GM21825 (cell line): Measurements from ENCODE around the gene USP25.

Experiments used
- ATAC-seq: cut with Tn5 transposase; IDR thresholded peaks from one replicate; pipeline ENCODE4 v1.9.1; 2021; ENCODE audit warnings: mild to moderate bottlenecking, moderate library complexity; ENCODE audit not compliant: unreplicated experiment

Gene USP25, protein sequence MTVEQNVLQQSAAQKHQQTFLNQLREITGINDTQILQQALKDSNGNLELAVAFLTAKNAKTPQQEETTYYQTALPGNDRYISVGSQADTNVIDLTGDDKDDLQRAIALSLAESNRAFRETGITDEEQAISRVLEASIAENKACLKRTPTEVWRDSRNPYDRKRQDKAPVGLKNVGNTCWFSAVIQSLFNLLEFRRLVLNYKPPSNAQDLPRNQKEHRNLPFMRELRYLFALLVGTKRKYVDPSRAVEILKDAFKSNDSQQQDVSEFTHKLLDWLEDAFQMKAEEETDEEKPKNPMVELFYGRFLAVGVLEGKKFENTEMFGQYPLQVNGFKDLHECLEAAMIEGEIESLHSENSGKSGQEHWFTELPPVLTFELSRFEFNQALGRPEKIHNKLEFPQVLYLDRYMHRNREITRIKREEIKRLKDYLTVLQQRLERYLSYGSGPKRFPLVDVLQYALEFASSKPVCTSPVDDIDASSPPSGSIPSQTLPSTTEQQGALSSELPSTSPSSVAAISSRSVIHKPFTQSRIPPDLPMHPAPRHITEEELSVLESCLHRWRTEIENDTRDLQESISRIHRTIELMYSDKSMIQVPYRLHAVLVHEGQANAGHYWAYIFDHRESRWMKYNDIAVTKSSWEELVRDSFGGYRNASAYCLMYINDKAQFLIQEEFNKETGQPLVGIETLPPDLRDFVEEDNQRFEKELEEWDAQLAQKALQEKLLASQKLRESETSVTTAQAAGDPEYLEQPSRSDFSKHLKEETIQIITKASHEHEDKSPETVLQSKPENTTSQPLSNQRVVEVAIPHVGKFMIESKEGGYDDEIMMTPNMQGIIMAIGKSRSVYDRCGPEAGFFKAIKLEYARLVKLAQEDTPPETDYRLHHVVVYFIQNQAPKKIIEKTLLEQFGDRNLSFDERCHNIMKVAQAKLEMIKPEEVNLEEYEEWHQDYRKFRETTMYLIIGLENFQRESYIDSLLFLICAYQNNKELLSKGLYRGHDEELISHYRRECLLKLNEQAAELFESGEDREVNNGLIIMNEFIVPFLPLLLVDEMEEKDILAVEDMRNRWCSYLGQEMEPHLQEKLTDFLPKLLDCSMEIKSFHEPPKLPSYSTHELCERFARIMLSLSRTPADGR

GRCh38 chr21:15729674-15730483 lies at the start of gene USP25:
TSS of gene USP25 (plus strand) at chr21:15729982. CDS start at chr21:15730394, 412 bp downstream.
- peak; percentile 80 for ATAC-seq

- ATAC-seq: no peak
Measured at GRCh38 chr21:15682186-15682895, 47.4 kb upstream of the USP25 start.

GRCh38 chr21:15682977-15683376 lies 46.8 kb upstream of the USP25 start:
- ATAC-seq: no peak

DNA sequence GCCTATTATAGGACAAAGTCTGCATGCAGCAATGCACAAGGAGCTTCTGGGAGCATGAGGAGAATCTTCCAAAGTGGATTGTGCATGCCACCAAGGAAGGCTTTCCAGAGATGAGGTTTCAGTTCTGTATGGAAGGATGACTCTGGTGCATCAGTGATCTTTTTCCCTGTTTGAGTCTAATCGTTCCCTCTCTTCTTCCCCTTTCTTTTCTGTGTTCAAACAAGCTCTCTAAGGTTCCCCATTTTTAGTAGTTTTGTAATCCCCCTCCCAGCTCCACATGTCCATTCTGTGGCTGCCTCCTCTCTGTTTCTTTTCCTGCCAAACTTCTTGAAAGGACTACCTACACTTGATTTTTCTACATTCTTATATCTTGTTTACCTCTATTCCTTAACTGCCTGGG lies 43.3 kb upstream of the USP25 start:
- no peak for ATAC-seq

- ATAC-seq: no peak
Measured at GRCh38 chr21:15687208-15687607, 42.6 kb upstream of the USP25 start.

GRCh38 chr21:15688016-15688415 lies 41.8 kb upstream of the USP25 start:
- no peak for ATAC-seq

- ATAC-seq: no peak
Measured at GRCh38 chr21:15688809-15689208, 41.0 kb upstream of the USP25 start.

DNA sequence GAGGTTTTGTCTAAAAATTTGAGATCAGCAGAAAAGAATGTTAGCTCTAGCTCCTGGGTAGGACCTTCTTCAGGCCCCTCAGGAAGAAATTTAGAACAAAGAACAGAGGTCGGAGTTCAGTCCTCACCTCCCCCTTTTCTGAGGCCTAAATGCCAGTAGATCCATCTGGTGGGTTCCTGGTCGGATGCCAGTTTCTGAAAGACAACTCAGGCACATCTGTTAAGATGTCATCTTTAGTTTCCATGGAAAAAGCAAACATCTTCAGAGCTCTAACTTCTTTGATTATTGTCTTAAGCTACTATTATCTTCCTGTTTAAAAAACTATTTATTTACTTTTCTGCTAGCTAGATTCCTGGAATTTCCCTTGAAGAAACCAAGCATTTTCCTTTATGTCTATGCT lies 37.1 kb upstream of the USP25 start:
- ATAC-seq: no peak

DNA sequence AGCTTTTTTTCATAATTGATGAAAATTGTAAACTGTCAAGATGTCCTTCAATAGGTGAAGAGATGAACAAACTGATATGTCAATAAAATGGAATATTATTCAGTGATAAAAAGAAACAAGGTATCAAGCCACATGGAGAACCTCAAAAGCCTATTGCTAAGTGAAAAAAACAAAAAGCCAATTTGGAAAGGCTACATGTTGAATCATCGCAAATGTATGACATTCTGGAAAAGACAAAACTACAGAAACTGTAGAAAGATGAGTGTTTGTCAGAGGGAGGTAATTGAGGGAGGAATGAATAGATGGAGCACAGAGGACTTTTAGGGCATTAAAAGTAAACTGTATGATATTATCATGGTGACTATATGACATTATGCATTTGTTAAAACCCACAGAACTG lies 34.5 kb upstream of the USP25 start:
- no peak for ATAC-seq

DNA sequence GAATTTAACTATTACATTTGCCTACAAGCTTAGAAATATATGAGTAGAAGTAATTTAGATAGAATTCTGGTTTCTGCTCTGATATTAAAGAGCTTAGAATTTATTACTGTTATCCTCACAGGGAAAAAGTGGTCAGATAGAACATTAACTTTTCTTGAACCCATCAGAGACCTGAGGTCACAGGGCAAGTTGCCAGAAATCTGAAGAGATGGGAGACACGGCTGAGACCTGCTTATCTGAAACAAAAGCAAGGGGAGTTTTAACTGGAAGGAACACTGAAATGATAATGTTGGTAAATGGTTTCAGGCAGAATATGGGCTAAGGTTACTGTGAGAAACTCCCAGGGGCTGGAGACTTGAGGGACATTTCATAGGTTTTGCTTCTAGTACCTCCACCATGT lies 28.0 kb upstream of the USP25 start:
- no peak for ATAC-seq

DNA sequence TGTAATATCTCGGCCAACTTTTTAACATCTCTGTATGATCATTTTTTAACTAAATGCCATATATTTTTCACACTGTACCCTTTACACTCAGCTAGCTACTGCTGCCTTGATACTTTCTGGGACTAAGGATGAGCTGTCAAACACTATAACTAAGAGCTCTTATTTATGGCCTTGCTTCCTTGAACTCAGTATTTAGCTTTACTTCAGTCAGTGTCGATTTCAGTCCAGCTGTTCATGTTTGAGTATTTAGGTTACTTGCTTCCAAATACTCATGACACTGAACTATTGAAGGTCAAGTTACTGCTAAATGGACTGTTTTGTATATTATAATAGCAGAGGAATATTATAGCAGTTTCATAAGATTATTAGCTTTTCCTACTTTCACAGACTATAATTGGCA lies 25.9 kb upstream of the USP25 start:
- ATAC-seq: no peak

GRCh38 chr21:15706696-15707095 lies 23.1 kb upstream of the USP25 start:
- no peak for ATAC-seq

- ATAC-seq: no peak
Measured at GRCh38 chr21:15713412-15713811, 16.4 kb upstream of the USP25 start.

GRCh38 chr21:15718711-15719110 lies 11.1 kb upstream of the USP25 start:
- no peak for ATAC-seq

GRCh38 chr21:15719976-15720375 lies 9.8 kb upstream of the USP25 start:
- ATAC-seq: no peak

DNA sequence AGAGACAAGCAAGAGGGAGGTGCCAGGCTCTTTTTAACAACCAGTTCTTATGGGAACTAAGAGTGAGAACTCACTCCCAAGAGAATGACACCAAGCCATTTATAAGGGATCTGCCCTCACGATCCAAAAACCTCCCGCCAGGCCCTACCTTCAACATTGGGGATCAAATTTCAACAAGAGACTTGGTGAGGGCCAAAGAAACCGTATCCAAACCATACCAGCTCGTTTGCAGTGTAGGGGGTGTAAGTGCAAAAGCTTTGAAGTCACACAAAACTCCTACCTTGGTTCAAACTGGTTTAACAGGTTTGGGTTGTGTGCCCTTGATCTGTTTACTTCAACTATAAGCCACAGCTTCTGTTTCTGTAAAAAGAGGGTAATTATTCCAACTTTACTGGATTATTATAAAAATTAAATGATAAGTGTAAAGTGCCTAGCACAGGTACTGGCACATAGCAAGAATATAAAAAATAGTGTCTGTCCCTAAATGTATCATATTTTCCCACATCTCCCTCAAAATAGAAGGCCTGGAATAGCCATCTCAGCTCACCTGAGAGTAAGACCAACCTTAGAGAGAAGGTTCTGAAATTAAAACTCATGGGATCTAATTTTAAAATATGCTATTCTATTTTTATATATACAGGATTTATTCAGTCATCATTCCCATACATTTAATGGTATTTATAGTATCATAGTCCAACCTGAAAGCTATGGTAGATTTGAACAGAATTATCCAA lies 7.0 kb upstream of the USP25 start:
- ATAC-seq: no peak

- ATAC-seq: no peak
Measured at GRCh38 chr21:15725949-15726348, 3.8 kb upstream of the USP25 start.

DNA sequence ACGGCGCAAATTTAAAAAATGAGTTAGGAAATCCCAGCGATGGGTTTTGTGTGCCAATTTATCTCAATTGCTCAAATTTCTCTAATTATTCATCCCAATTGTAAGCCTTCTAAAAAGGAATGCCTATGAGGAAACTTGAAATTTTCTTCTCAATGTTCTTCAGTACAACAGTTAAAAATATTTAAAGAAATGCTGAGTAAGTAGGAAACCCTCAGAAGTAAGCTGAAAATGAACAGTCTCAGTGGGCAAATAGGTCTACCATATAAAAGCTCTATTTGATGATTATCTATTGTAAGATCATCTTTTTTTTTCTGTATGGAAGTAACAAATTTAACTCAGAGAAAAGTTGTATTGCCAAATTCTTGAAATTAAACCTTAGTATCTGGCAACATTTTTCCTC lies 1.7 kb upstream of the USP25 start:
- no peak for ATAC-seq

- no peak for ATAC-seq
Measured at GRCh38 chr21:15729346-15729673, 472 bp upstream of the USP25 start.
